HepG2 (cell line): ENCODE measurements around the gene PPAN. TPM values are rescaled to one million over a fixed set of nuclear protein-coding genes. Genes with fewer than 3 reads are reported as not detected.
A peak's percentile ranks its signal among the peaks of the same experiment; 100 is the strongest.

ENCODE experiments used
- ATAC-seq: fragments of 200-7000 bp; cut with Tn5 transposase; 3 replicates; pipeline ENCODE4 v1.9.1; 2020; ENCODE audit warnings: mild to moderate bottlenecking, moderate library complexity
- BruUV-seq: library from RNA; stranded (reverse); fragments of 400-500 nt; replicated peaks from 2 replicates; lab custom pipeline; 2021; lab: Mats Ljungman, UMichigan
- CTCF ChIA-PET: fragments of 300-600 bp; formaldehyde crosslinking; extraction: SDS; loops from one replicate; lab custom pipeline; 2021; ENCODE audit warnings: low total read pairs, inconsistent platforms, low intra/inter-chr PET ratio; lab: Yijun Ruan, JAX
- POLR2A ChIA-PET: fragments of 350-600 bp; sonication (Branson Sonifier 250); formaldehyde crosslinking; loops from one replicate; lab custom pipeline; 2020; ENCODE audit warnings: antibody characterized with exemption, inconsistent platforms; lab: Yijun Ruan, JAX
- DNase-seq: peaks from one replicate; pipeline ENCODE4 v3.0.0-alpha.2; 2015; ENCODE audit warnings: low spot score
- FAIRE-seq: peaks from 3 replicates; lab custom pipeline; 2011; peaks lifted over from hg19 to GRCh38; lab: Jason Lieb, UNC
- H2AFZ ChIP-seq: one replicate; pipeline ENCODE4 v1.6.1; 2011; ENCODE audit warnings: low read length, inconsistent platforms
- H3K27ac ChIP-seq: fragments of 300-600 bp; 3 replicates; pipeline ENCODE4 v1.8.0; 2011; ENCODE audit warnings: mixed run types, mild to moderate bottlenecking, mixed read lengths, low read length, inconsistent platforms; ENCODE audit not compliant: insufficient read depth; ENCODE audit errors: extremely low read length
- H3K27me3 ChIP-seq, 2 experiments: fragments of 200-600 bp in 1 of 2; 2 replicates in 1 of 2; 3 replicates in 1 of 2; pipeline versions ENCODE4 v1.6.0 to v1.8.0; 2011; ENCODE audit warnings: low read length in 2 of 2, mild to moderate bottlenecking in 2 of 2, moderate library complexity in 2 of 2, inconsistent platforms in 1 of 2; ENCODE audit not compliant: insufficient read depth in 2 of 2, control insufficient read depth in 1 of 2
- H3K36me3 ChIP-seq, 2 experiments: fragments of 200-600 bp in 1 of 2; replicated peaks in 1 of 2; 2 replicates in 1 of 2; 3 replicates in 1 of 2; pipeline versions ENCODE4 v1.5.1 to v1.8.0; 2011; ENCODE audit warnings: low read length in 2 of 2, inconsistent platforms in 1 of 2; ENCODE audit not compliant: insufficient read depth in 2 of 2, control insufficient read depth in 1 of 2
- H3K4me1 ChIP-seq: 2 replicates; pipeline ENCODE4 v1.5.1; 2012; ENCODE audit warnings: low read length, inconsistent platforms; ENCODE audit not compliant: insufficient read depth
- H3K4me2 ChIP-seq: 2 replicates; pipeline ENCODE4 v1.6.0; 2011; ENCODE audit warnings: low read depth, low read length, inconsistent platforms
- H3K4me3 ChIP-seq, 3 experiments: fragments of 200-600 bp in 1 of 3; sonication (generic), shearing (Covaris generic) in 1 of 3; replicated peaks in 1 of 3; 2 replicates each; pipeline ENCODE4 v1.5.1; 2011 to 2016; ENCODE audit warnings: low read length in 3 of 3, inconsistent platforms in 2 of 3, low read depth in 2 of 3, mild to moderate bottlenecking in 2 of 3, control low read depth in 1 of 3, mixed read lengths in 1 of 3; ENCODE audit not compliant: insufficient read depth in 1 of 3
- H3K79me2 ChIP-seq: one replicate; pipeline ENCODE4 v1.6.1; 2011; ENCODE audit warnings: low read length, inconsistent platforms; ENCODE audit not compliant: insufficient read depth
- H3K9ac ChIP-seq: 2 replicates; pipeline ENCODE4 v1.6.0; 2011; ENCODE audit warnings: mild to moderate bottlenecking, low read depth, low read length, inconsistent platforms; ENCODE audit not compliant: insufficient read depth
- H3K9me3 ChIP-seq: 2 replicates; pipeline ENCODE4 v1.5.1; 2012; ENCODE audit warnings: mild to moderate bottlenecking, low read length
- H4K20me1 ChIP-seq: 2 replicates; pipeline ENCODE4 v1.6.0; 2011; ENCODE audit warnings: inconsistent platforms, mild to moderate bottlenecking, low read length, moderate library complexity; ENCODE audit not compliant: insufficient read depth
- MXD1 ChIP-seq: sonication (generic); formaldehyde crosslinking; IDR thresholded peaks from 2 replicates; pipeline ENCODE4 v1.4.0; 2020; ENCODE audit warnings: mild to moderate bottlenecking, missing genetic modification reagents
- PCBP2 ChIP-seq: fragments of 200-400 bp; formaldehyde crosslinking; optimal IDR thresholded peaks from 2 replicates; pipeline ENCODE3; 2018; ENCODE audit warnings: low read length, low read depth; ENCODE audit not compliant: poor library complexity, severe bottlenecking
- ZNF430 ChIP-seq: sonication (generic); formaldehyde crosslinking; IDR thresholded peaks from 2 replicates; pipeline ENCODE4 v1.9.0; 2021; ENCODE audit warnings: mild to moderate bottlenecking, missing genetic modification reagents
- WGBS: methylation state at CpG from one replicate; pipeline ENCODE4 v1.1.6; 2017; ENCODE audit warnings: low lambda C conversion rate; 5-methylcytosine and 5-hydroxymethylcytosine counted together
- in situ Hi-C: cut with HindIII; loops from 2 replicates; pipeline ENCODE4 v1.10.0; 2017; ENCODE audit warnings: low pct_unique_long_range_greater_than_20kb; ENCODE audit not compliant: extremely low pct_ligation_motif_present
- intact Hi-C: fragments of 100-400 bp; cut with micrococcal nuclease; formaldehyde crosslinking; loops from one replicate; pipeline ENCODE4 v1.10.0; 2022; ENCODE audit not compliant: unreplicated experiment
- polyA plus RNA-seq, 8 experiments: library from polyadenylated mRNA; depleted of rRNA in 3 of 8; stranded (reverse) in 7 of 8; unstranded in 1 of 8; fragments of >200 nt; fragmentation: Illumina TruSeq in 4 of 8; extraction: Trizol in 4 of 8; gene quantifications; 2 replicates each; pipeline versions ENCODE4 v1.2.1 to v1.2.3, GENCODE V29; 2011 to 2016; ENCODE audit warnings: low read depth in 4 of 8, missing spikeins in 1 of 8, mixed read lengths in 1 of 8; ENCODE audit not compliant: insufficient read depth in 1 of 8
- total RNA-seq, 5 experiments: library from RNA; depleted of rRNA; stranded (reverse); fragments of >200 nt; fragmentation: Illumina TruSeq; extraction: Trizol; gene quantifications; 2 replicates each; pipeline ENCODE4 v1.2.3, GENCODE V29; 2016; ENCODE audit warnings: low read depth in 1 of 5
- TF ChIP-seq, protein P1 (sequence below): sonication (generic); formaldehyde crosslinking; IDR thresholded peaks from 2 replicates; pipeline ENCODE4 v1.4.0; 2020; ENCODE audit warnings: missing genetic modification reagents, borderline replicate concordance
- TF ChIP-seq, protein P2 (sequence below): sonication (generic); formaldehyde crosslinking; IDR thresholded peaks from 2 replicates; pipeline ENCODE4 v1.9.0; 2021; ENCODE audit warnings: missing genetic modification reagents, borderline replicate concordance

The PPAN gene
- total and polyA plus RNA-seq, 2 of the 13 experiments (the other 11 are each of a cell fraction or from before 2014, with no cell fraction given), result 36.2 to 41.9 TPM

- TF ChIP-seq, protein P1, sequence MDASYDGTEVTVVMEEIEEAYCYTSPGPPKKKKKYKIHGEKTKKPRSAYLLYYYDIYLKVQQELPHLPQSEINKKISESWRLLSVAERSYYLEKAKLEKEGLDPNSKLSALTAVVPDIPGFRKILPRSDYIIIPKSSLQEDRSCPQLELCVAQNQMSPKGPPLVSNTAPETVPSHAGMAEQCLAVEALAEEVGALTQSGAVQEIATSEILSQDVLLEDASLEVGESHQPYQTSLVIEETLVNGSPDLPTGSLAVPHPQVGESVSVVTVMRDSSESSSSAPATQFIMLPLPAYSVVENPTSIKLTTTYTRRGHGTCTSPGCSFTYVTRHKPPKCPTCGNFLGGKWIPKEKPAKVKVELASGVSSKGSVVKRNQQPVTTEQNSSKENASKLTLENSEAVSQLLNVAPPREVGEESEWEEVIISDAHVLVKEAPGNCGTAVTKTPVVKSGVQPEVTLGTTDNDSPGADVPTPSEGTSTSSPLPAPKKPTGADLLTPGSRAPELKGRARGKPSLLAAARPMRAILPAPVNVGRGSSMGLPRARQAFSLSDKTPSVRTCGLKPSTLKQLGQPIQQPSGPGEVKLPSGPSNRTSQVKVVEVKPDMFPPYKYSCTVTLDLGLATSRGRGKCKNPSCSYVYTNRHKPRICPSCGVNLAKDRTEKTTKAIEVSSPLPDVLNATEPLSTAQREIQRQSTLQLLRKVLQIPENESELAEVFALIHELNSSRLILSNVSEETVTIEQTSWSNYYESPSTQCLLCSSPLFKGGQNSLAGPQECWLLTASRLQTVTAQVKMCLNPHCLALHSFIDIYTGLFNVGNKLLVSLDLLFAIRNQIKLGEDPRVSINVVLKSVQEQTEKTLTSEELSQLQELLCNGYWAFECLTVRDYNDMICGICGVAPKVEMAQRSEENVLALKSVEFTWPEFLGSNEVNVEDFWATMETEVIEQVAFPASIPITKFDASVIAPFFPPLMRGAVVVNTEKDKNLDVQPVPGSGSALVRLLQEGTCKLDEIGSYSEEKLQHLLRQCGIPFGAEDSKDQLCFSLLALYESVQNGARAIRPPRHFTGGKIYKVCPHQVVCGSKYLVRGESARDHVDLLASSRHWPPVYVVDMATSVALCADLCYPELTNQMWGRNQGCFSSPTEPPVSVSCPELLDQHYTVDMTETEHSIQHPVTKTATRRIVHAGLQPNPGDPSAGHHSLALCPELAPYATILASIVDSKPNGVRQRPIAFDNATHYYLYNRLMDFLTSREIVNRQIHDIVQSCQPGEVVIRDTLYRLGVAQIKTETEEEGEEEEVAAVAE (CRISPR knock-in tag), result no peak
- TF ChIP-seq PCBP2, result no peak
- TF ChIP-seq ZNF430 (CRISPR knock-in tag), result no peak
Observed at GRCh38 chr19:10116866-10117616, 10.9 kb downstream of the PPAN start (continued).

DNA sequence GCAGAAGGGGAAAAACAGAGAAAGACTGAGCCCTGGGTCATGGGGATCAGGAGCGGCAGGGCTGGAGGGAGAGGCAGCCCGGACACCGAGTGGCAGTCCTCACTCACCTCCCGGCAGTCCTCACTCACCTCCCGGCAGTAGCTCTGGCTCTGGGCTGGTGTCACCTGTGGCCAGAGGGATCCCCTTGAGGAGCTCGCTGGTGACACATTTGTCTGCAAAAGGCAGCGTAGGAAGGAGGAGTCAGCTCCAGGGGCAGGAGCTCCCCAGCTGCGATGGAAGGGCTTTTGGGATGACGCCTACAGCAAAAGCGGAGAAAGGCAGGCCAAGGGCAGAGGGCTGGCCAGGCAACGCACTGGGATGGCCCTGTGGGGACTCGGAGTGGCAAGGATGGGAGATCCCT lies 12.8 kb downstream of the PPAN start:
- peaks cover 18 to 35% of the 10 kb centered on the region in 2 experiments for H3K36me3 ChIP-seq
- WGBS, result 26% methylated on average over 5 of the region's 12 CpGs
- no peaks in the 10 kb centered on the region; a peak in 1 of 5 replicates for H3K27me3 ChIP-seq
- intact Hi-C loops (no loop called here), in situ Hi-C loops (no loop called here)
- CTCF ChIA-PET, result no interaction called here
- DNase-seq, result no peak
- H3K79me2 ChIP-seq, result peaks cover 14% of the 10 kb centered on the region
- peak overlapping the region; percentile 93 for H3K9ac ChIP-seq
- peak overlapping the region; percentile 93 for H3K4me2 ChIP-seq
- H3K4me1 ChIP-seq, result peaks cover 8% of the 10 kb centered on the region; the same call in 1 of the 2 replicates
- POLR2A ChIA-PET, result no interaction called here
- peak overlapping the region; percentile 64 for H3K27ac ChIP-seq
- no peak; the same call in 1 of the 3 replicates for ATAC-seq
- no peak overlapping the region for H2AFZ ChIP-seq
- BruUV-seq, result no TSS peak
- H4K20me1 ChIP-seq, result 0 out of 2 replicates have a peak, but pooled peaks cover 4% of the 10 kb centered on the region
- no peak for FAIRE-seq
- H3K9me3 ChIP-seq, result no peaks in the 10 kb centered on the region
- peak overlapping the region; percentile 94 to 100 (median 97) for H3K4me3 ChIP-seq
- TF ChIP-seq MXD1 (CRISPR knock-in tag), result no peak
- TF ChIP-seq, protein P2, sequence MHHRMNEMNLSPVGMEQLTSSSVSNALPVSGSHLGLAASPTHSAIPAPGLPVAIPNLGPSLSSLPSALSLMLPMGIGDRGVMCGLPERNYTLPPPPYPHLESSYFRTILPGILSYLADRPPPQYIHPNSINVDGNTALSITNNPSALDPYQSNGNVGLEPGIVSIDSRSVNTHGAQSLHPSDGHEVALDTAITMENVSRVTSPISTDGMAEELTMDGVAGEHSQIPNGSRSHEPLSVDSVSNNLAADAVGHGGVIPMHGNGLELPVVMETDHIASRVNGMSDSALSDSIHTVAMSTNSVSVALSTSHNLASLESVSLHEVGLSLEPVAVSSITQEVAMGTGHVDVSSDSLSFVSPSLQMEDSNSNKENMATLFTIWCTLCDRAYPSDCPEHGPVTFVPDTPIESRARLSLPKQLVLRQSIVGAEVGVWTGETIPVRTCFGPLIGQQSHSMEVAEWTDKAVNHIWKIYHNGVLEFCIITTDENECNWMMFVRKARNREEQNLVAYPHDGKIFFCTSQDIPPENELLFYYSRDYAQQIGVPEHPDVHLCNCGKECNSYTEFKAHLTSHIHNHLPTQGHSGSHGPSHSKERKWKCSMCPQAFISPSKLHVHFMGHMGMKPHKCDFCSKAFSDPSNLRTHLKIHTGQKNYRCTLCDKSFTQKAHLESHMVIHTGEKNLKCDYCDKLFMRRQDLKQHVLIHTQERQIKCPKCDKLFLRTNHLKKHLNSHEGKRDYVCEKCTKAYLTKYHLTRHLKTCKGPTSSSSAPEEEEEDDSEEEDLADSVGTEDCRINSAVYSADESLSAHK (CRISPR knock-in tag), result no peak
